Lung (tissue), 12 donors: ENCODE measurements around the gene KIF3B. TPM values are rescaled to one million over a fixed set of nuclear protein-coding genes. Genes with fewer than 3 reads are reported as not detected.

Source experiments
- ATAC-seq: fragments of 200-7000 bp; cut with Tn5 transposase; one replicate; pipeline ENCODE4 v1.9.1; 2020; ENCODE audit warnings: moderate number of reproducible peaks; ENCODE audit not compliant: insufficient read depth, low FRiP score
- DNase-seq, 3 donors: peaks; one replicate each; pipeline ENCODE4 v3.0.0-alpha.2; 2013 to 2017
- H3K27ac ChIP-seq, 2 donors: one replicate each; pipeline ENCODE4 v1.5.1; 2013; ENCODE audit warnings: mild to moderate bottlenecking in 2 of 2, moderate library complexity in 2 of 2, control low read depth in 1 of 2, inconsistent platforms in 1 of 2, low read depth in 1 of 2, low read length in 1 of 2
- H3K27me3 ChIP-seq, 3 donors: one replicate each; pipeline ENCODE4 v1.5.1; 2013; ENCODE audit warnings: low read length in 2 of 3; ENCODE audit not compliant: control insufficient read depth in 3 of 3, insufficient read depth in 3 of 3
- H3K36me3 ChIP-seq, 4 donors: one replicate each; pipeline ENCODE4 v1.5.1; 2013; ENCODE audit warnings: low read length in 4 of 4, mild to moderate bottlenecking in 1 of 4, moderate library complexity in 1 of 4; ENCODE audit not compliant: control insufficient read depth in 4 of 4, insufficient read depth in 4 of 4
- H3K4me1 ChIP-seq, 5 donors: one replicate each; pipeline ENCODE4 v1.5.1; 2013; ENCODE audit warnings: low read length in 5 of 5, mild to moderate bottlenecking in 2 of 5, moderate library complexity in 1 of 5; ENCODE audit not compliant: control insufficient read depth in 5 of 5, insufficient read depth in 5 of 5
- H3K4me3 ChIP-seq: one replicate; pipeline ENCODE4 v1.5.1; 2013; ENCODE audit warnings: mild to moderate bottlenecking, control low read depth, moderate library complexity
- H3K9ac ChIP-seq, 2 donors: one replicate each; pipeline ENCODE4 v1.5.1; 2013; ENCODE audit warnings: low read length in 2 of 2, control low read depth in 1 of 2; ENCODE audit not compliant: insufficient read depth in 1 of 2
- H3K9me3 ChIP-seq, 4 donors: one replicate each; pipeline ENCODE4 v1.5.1; 2013; ENCODE audit warnings: low read length in 3 of 4, mild to moderate bottlenecking in 1 of 4, moderate library complexity in 1 of 4; ENCODE audit not compliant: control insufficient read depth in 4 of 4, insufficient read depth in 3 of 4
- CTCF ChIP-seq: IDR thresholded peaks from 2 replicates; pipeline ENCODE4 v1.5.1; 2012; ENCODE audit warnings: mild to moderate bottlenecking; ENCODE audit errors: control extremely low read depth, extremely low read depth
- WGBS, 2 donors: extraction: QIAGEN DNeasy Blood & Tissue Kit; methylation state at CpG; one replicate each; pipeline ENCODE4 v1.1.7; 2013; 5-methylcytosine and 5-hydroxymethylcytosine counted together
- polyA plus RNA-seq, 2 donors: library from polyadenylated mRNA; stranded (reverse); fragments of 200-250 nt; gene quantifications; one replicate each; pipeline ENCODE4 v1.2.1, GENCODE V29; 2013
- total RNA-seq, 2 donors: library from RNA; depleted of rRNA in 1 of 2; stranded (reverse); fragments of >200 nt in 1 of 2; gene quantifications; one replicate each; pipeline ENCODE4 v1.2.1, GENCODE V29; 2014 to 2021
- donor health status: control.
- donor health status: control.
- donor health status: Bipolar disorder and iron deficiency.
- donor health status: healthy.
- donor health status: DM: yes; HTN: yes; CAD: no.

The KIF3B gene
- total and polyA plus RNA-seq, 4 donors = 8.5 to 35.3 (median 23.2) TPM

- ATAC-seq (no peak), DNase-seq (no peak)
- peaks cover 0 to 5% (median 0%) of the 10 kb centered on the region in 4 donors for H3K9me3 ChIP-seq
- no peak overlapping the region for H3K4me3 ChIP-seq
- H3K27me3 ChIP-seq = no peaks in the 10 kb centered on the region
- TF ChIP-seq CTCF = no peak
- H3K27ac ChIP-seq = no peak overlapping the region
- H3K36me3 ChIP-seq = no peaks in the 10 kb centered on the region
- no peak overlapping the region for H3K9ac ChIP-seq
- WGBS, 2 donors = 76 to 80% methylated on average over 3 of the region's 3 CpGs
- H3K4me1 ChIP-seq = peaks cover 0 to 10% (median 3%) of the 10 kb centered on the region in 5 donors
Observed at GRCh38 chr20:32352121-32352720, 74.8 kb downstream of the KIF3B start.

- Histone ChIP-seq H3K4me3 (no peak overlapping the region), H3K27me3 (no peaks in the 10 kb centered on the region), H3K9me3 (peaks cover 0 to 5% (median 0%) of the 10 kb centered on the region in 4 donors), H3K36me3 (no peaks in the 10 kb centered on the region), H3K9ac (no peak overlapping the region), H3K27ac (no peak overlapping the region), H3K4me1 (peaks cover 0 to 14% (median 3%) of the 10 kb centered on the region in 5 donors)
- DNase-seq (no peak), ATAC-seq (no peak)
- 88 to 92% methylated on average over 6 of the region's 6 CpGs for WGBS, 2 donors
- TF ChIP-seq CTCF = no peak
Observed at GRCh38 chr20:32353848-32354496, 76.5 kb downstream of the KIF3B start.

- no peak overlapping the region for H3K4me3 ChIP-seq
- H3K4me1 ChIP-seq = peaks cover 0 to 14% (median 5%) of the 10 kb centered on the region in 5 donors
- no peak for TF ChIP-seq CTCF
- H3K9me3 ChIP-seq = peaks cover 0 to 5% (median 0%) of the 10 kb centered on the region in 4 donors
- DNase-seq (no peak), ATAC-seq (no peak)
- H3K9ac ChIP-seq = peak overlapping the region in 1 of 2 donors; percentile 23
- no peaks in the 10 kb centered on the region for H3K36me3 ChIP-seq
- H3K27me3 ChIP-seq = no peaks in the 10 kb centered on the region
- WGBS, 2 donors = 60 to 74% methylated on average over 2 of the region's 2 CpGs
- H3K27ac ChIP-seq = no peak overlapping the region
Observed at GRCh38 chr20:32354592-32355416, 77.4 kb downstream of the KIF3B start.
